IMR-90 (cell line): ENCODE data around the gene SVOPL. TPM values are rescaled to one million over a fixed set of nuclear protein-coding genes. Genes with fewer than 3 reads are reported as not detected.

Experiments used
- ATAC-seq: fragments of 200-7000 bp; cut with Tn5 transposase; 2 replicates; pipeline ENCODE4 v1.9.1; 2020; ENCODE audit warnings: low read depth, mild to moderate bottlenecking, moderate library complexity
- BruUV-seq: library from RNA; stranded (reverse); fragments of 400-500 nt; replicated peaks from 2 replicates; lab custom pipeline; 2021; lab: Mats Ljungman, UMichigan
- CTCF ChIA-PET: fragments of 300-600 bp; formaldehyde crosslinking; extraction: SDS; loops from one replicate; lab custom pipeline; 2021; ENCODE audit warnings: antibody characterized with exemption; lab: Yijun Ruan, JAX
- POLR2A ChIA-PET: fragments of 300-600 bp; sonication (Branson Sonifier 250); formaldehyde crosslinking; loops from one replicate; lab custom pipeline; 2022; ENCODE audit warnings: antibody characterized with exemption; ENCODE audit not compliant: unreplicated experiment; lab: Charles Lee
- DNase-seq: peaks from one replicate; pipeline ENCODE4 v3.0.0; 2013
- H2AFZ ChIP-seq: replicated peaks from 2 replicates; pipeline ENCODE3; 2013; ENCODE audit warnings: low read length, mild to moderate bottlenecking; ENCODE audit not compliant: poor library complexity
- H2AK5ac ChIP-seq: 2 replicates; pipeline ENCODE4 v1.6.1; 2013; ENCODE audit warnings: low read depth, low read length, inconsistent platforms
- H2AK9ac ChIP-seq: replicated peaks from 2 replicates; pipeline ENCODE3; 2013; ENCODE audit warnings: mild to moderate bottlenecking, low read depth, low read length, moderate library complexity; ENCODE audit not compliant: poor library complexity
- H2BK120ac ChIP-seq: 2 replicates; pipeline ENCODE4 v1.6.1; 2013; ENCODE audit warnings: low read depth, low read length, inconsistent platforms
- H2BK15ac ChIP-seq: 3 replicates; pipeline ENCODE4 v1.6.1; 2013; ENCODE audit warnings: low read depth, low read length, inconsistent platforms
- H2BK20ac ChIP-seq: 2 replicates; pipeline ENCODE4 v1.6.1; 2013; ENCODE audit warnings: low read depth, mild to moderate bottlenecking, inconsistent platforms, low read length, moderate library complexity
- H2BK5ac ChIP-seq: 2 replicates; pipeline ENCODE4 v1.6.1; 2013; ENCODE audit warnings: mild to moderate bottlenecking, low read depth, low read length, inconsistent platforms; ENCODE audit not compliant: poor library complexity, severe bottlenecking
- H3K14ac ChIP-seq: replicated peaks from 2 replicates; pipeline ENCODE4 v1.6.1; 2013; ENCODE audit warnings: low read depth, low read length, inconsistent platforms
- H3K18ac ChIP-seq: 2 replicates; pipeline ENCODE4 v1.6.1; 2013; ENCODE audit warnings: low read depth, low read length, control low read depth
- H3K23ac ChIP-seq: 2 replicates; pipeline ENCODE4 v1.6.1; 2013; ENCODE audit warnings: low read depth, low read length, inconsistent platforms
- H3K27ac ChIP-seq: 2 replicates; pipeline ENCODE4 v1.5.1; 2013; ENCODE audit warnings: mild to moderate bottlenecking, control low read depth, low read length; ENCODE audit not compliant: insufficient read depth
- H3K27me3 ChIP-seq: 2 replicates; pipeline ENCODE4 v1.6.1; 2013; ENCODE audit warnings: low read length; ENCODE audit not compliant: control insufficient read depth, insufficient read depth
- H3K36me3 ChIP-seq: 2 replicates; pipeline ENCODE4 v1.6.1; 2013; ENCODE audit warnings: low read length, mixed read lengths; ENCODE audit not compliant: control insufficient read depth, insufficient read depth
- H3K4ac ChIP-seq: 2 replicates; pipeline ENCODE4 v1.6.1; 2013; ENCODE audit warnings: low read depth, low read length, inconsistent platforms
- H3K4me1 ChIP-seq: 2 replicates; pipeline ENCODE4 v1.6.1; 2013; ENCODE audit warnings: low read length, mixed read lengths; ENCODE audit not compliant: control insufficient read depth, insufficient read depth
- H3K4me2 ChIP-seq: 2 replicates; pipeline ENCODE4 v1.6.1; 2013; ENCODE audit warnings: low read depth, mild to moderate bottlenecking, control low read depth, low read length, moderate library complexity
- H3K4me3 ChIP-seq: 2 replicates; pipeline ENCODE4 v1.5.1; 2013; ENCODE audit warnings: low read depth, mild to moderate bottlenecking, control low read depth, low read length, moderate library complexity; ENCODE audit not compliant: insufficient read depth
- H3K56ac ChIP-seq: 2 replicates; pipeline ENCODE4 v1.6.1; 2013; ENCODE audit warnings: low read length, inconsistent platforms; ENCODE audit not compliant: insufficient read depth; ENCODE audit errors: extremely low read depth
- H3K79me1 ChIP-seq, 2 experiments: 2 replicates each; pipeline ENCODE4 v1.6.1; 2013; ENCODE audit warnings: low read length in 2 of 2, inconsistent platforms in 1 of 2, low read depth in 1 of 2
- H3K9ac ChIP-seq: 2 replicates; pipeline ENCODE4 v1.6.1; 2013; ENCODE audit warnings: low read depth, low read length, control low read depth
- H3K9me1 ChIP-seq: 2 replicates; pipeline ENCODE4 v1.6.1; 2013; ENCODE audit warnings: low read length, inconsistent platforms; ENCODE audit not compliant: insufficient read depth
- H3K9me3 ChIP-seq: 2 replicates; pipeline ENCODE4 v1.6.1; 2013; ENCODE audit warnings: low read length; ENCODE audit not compliant: control insufficient read depth, insufficient read depth
- H4K20me1 ChIP-seq: 2 replicates; pipeline ENCODE4 v1.6.1; 2013; ENCODE audit warnings: low read length, inconsistent platforms; ENCODE audit not compliant: insufficient read depth
- H4K5ac ChIP-seq: 2 replicates; pipeline ENCODE4 v1.6.1; 2013; ENCODE audit warnings: mild to moderate bottlenecking, low read depth, low read length, control low read depth
- H4K8ac ChIP-seq, 2 experiments: 2 replicates each; pipeline ENCODE4 v1.6.1; 2013; ENCODE audit warnings: low read depth in 2 of 2, low read length in 2 of 2, control low read depth in 1 of 2, inconsistent platforms in 1 of 2
- H4K91ac ChIP-seq: 2 replicates; pipeline ENCODE4 v1.6.1; 2013; ENCODE audit warnings: low read depth, low read length, inconsistent platforms; ENCODE audit not compliant: insufficient read depth
- BHLHE40 ChIP-seq: fragments of 150-350 bp; IDR thresholded peaks from 2 replicates; pipeline ENCODE4 v1.6.1; 2016; ENCODE audit warnings: mild to moderate bottlenecking, low read depth, low read length
- CEBPB ChIP-seq: IDR thresholded peaks from 2 replicates; pipeline ENCODE4 v1.6.1; 2012; ENCODE audit warnings: low read depth, low read length, improper control_type of control experiment
- CHD1 ChIP-seq: IDR thresholded peaks from 2 replicates; pipeline ENCODE4 v1.6.1; 2012; ENCODE audit warnings: low read depth, low read length, improper control_type of control experiment
- CTCF ChIP-seq: conservative IDR thresholded peaks from 2 replicates; pipeline ENCODE4 v1.5.1; 2012; ENCODE audit warnings: mild to moderate bottlenecking, low read depth, low read length, improper control_type of control experiment
- FOS ChIP-seq: fragments of 150-350 bp; IDR thresholded peaks from 2 replicates; pipeline ENCODE4 v1.6.1; 2016; ENCODE audit warnings: low read depth, low read length
- MAFK ChIP-seq: IDR thresholded peaks from 2 replicates; pipeline ENCODE4 v1.6.1; 2012; ENCODE audit warnings: low read depth, low read length, improper control_type of control experiment
- MAZ ChIP-seq: IDR thresholded peaks from 2 replicates; pipeline ENCODE4 v1.6.1; 2012; ENCODE audit warnings: low read depth, mild to moderate bottlenecking, low read length, improper control_type of control experiment, moderate library complexity, borderline replicate concordance
- NFE2L2 ChIP-seq: fragments of 150-350 bp; IDR thresholded peaks from 2 replicates; pipeline ENCODE4 v1.6.1; 2016; ENCODE audit warnings: low read depth, mild to moderate bottlenecking, low read length
- POLR2A ChIP-seq: IDR thresholded peaks from 2 replicates; pipeline ENCODE4 v1.6.1; 2012; ENCODE audit warnings: mild to moderate bottlenecking, low read depth, low read length
- RAD21 ChIP-seq: IDR thresholded peaks from 2 replicates; pipeline ENCODE4 v1.6.1; 2012; ENCODE audit warnings: low read length, improper control_type of control experiment
- RCOR1 ChIP-seq: IDR thresholded peaks from 2 replicates; pipeline ENCODE4 v1.6.1; 2012; ENCODE audit warnings: mild to moderate bottlenecking, low read length, improper control_type of control experiment; ENCODE audit not compliant: insufficient replicate concordance
- RFX5 ChIP-seq: IDR thresholded peaks from 2 replicates; pipeline ENCODE4 v1.8.0; 2012; ENCODE audit warnings: low read depth, mild to moderate bottlenecking, low read length, moderate library complexity
- SMC3 ChIP-seq: fragments of 150-350 bp; IDR thresholded peaks from 2 replicates; pipeline ENCODE4 v1.6.1; 2016; ENCODE audit warnings: low read depth, mild to moderate bottlenecking, antibody characterized with exemption, low read length, moderate library complexity
- USF2 ChIP-seq: fragments of 150-350 bp; IDR thresholded peaks from 2 replicates; pipeline ENCODE4 v1.6.1; 2017; ENCODE audit warnings: mild to moderate bottlenecking, antibody characterized with exemption, low read length, low read depth
- WGBS, 2 experiments: methylation state at CpG; one replicate each; pipeline versions ENCODE4 v1.1.5 to v1.1.7; 2013; ENCODE audit warnings: missing lambda C conversion rate in 2 of 2; ENCODE audit not compliant: insufficient read length in 1 of 2; ENCODE audit errors: extremely low coverage in 2 of 2; 5-methylcytosine and 5-hydroxymethylcytosine counted together
- dilution Hi-C: fragments of 300-500 bp; cut with HindIII; formaldehyde crosslinking; loops from one replicate; pipeline ENCODE4 v1.14.3; 2018; ENCODE audit warnings: low sequenced_read_pairs; ENCODE audit not compliant: unreplicated experiment
- in situ Hi-C: fragments of 300-500 bp; cut with MboI; formaldehyde crosslinking; loops from 3 replicates; pipeline ENCODE4 v1.14.3; 2019; ENCODE audit warnings: low sequenced_read_pairs, inconsistent platforms, mixed read lengths
- intact Hi-C: fragments of 100-400 bp; cut with micrococcal nuclease; formaldehyde crosslinking; loops from 2 replicates; pipeline ENCODE4 v1.10.0; 2022
- polyA plus RNA-seq, 3 experiments: library from polyadenylated mRNA; depleted of rRNA; stranded (reverse); fragments of >200 nt; gene quantifications; 2 replicates each; pipeline ENCODE4 v1.2.3, GENCODE V29; 2012; ENCODE audit warnings: low replicate concordance in 1 of 3
- total RNA-seq: library from RNA; depleted of rRNA; stranded (reverse); fragments of >200 nt; gene quantifications from 2 replicates; pipeline ENCODE4 v1.2.3, GENCODE V29; 2012
- TF ChIP-seq, protein P1 (sequence below): fragments of 150-350 bp; IDR thresholded peaks from 2 replicates; pipeline ENCODE4 v1.6.1; 2016; ENCODE audit warnings: low read depth, mild to moderate bottlenecking, low read length, moderate library complexity, borderline replicate concordance

Gene SVOPL
- total and polyA plus RNA-seq, 2 of the 4 experiments (the other 2 are of a cell fraction) = not detected

DNA sequence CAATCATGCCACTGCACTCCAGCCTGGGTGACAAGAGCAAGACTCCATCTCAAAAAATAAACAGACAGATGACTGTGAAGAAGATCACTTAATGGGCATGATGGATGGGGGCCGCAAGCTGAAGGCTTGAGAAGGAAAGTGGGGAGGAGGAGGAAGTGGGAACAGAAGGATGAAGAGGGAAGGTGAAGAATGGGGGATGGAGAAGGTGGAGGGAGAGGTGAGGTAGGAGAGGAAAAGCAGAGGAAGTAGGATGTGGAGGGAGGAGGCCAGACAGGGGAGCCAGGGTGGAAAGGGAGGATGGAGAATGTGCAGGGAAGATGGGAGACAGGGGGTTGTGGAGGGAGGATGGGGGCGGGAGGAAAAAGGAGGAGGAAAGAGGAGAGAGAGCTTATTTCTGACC, 68.8 kb downstream of the SVOPL start:
- no peak overlapping the region for H2BK20ac ChIP-seq
- no peaks in the 10 kb centered on the region for H3K27me3 ChIP-seq
- H3K56ac ChIP-seq = no peak overlapping the region
- H3K27ac ChIP-seq = no peak overlapping the region
- no peak overlapping the region for H4K5ac ChIP-seq
- H3K4ac ChIP-seq = no peak overlapping the region
- TF ChIP-seq RCOR1 = no peak
- TF ChIP-seq FOS = no peak
- no peak for TF ChIP-seq POLR2A
- no peak for TF ChIP-seq NFE2L2
- no peak for TF ChIP-seq SMC3
- no peak for TF ChIP-seq CEBPB
- no peak for TF ChIP-seq BHLHE40
- TF ChIP-seq USF2 = no peak
- no peak for TF ChIP-seq CTCF
- no peak for TF ChIP-seq MAZ
- no peak for TF ChIP-seq MAFK
- no peak for TF ChIP-seq CHD1
- TF ChIP-seq, protein P1, sequence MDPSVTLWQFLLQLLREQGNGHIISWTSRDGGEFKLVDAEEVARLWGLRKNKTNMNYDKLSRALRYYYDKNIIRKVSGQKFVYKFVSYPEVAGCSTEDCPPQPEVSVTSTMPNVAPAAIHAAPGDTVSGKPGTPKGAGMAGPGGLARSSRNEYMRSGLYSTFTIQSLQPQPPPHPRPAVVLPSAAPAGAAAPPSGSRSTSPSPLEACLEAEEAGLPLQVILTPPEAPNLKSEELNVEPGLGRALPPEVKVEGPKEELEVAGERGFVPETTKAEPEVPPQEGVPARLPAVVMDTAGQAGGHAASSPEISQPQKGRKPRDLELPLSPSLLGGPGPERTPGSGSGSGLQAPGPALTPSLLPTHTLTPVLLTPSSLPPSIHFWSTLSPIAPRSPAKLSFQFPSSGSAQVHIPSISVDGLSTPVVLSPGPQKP = no peak
- TF ChIP-seq RAD21 = no peak
- TF ChIP-seq RFX5 = no peak
- H3K4me2 ChIP-seq = no peak overlapping the region
- H3K9ac ChIP-seq = no peak overlapping the region
- no peak overlapping the region for H2AK9ac ChIP-seq
- H2BK5ac ChIP-seq = no peak overlapping the region
- H3K4me1 ChIP-seq = no peaks in the 10 kb centered on the region
- no peak overlapping the region for H2BK120ac ChIP-seq
- no peak overlapping the region for H2AFZ ChIP-seq
- no peak overlapping the region for H3K4me3 ChIP-seq
- in situ Hi-C loops = no loop called here
- H2BK15ac ChIP-seq = no peak overlapping the region
- CTCF ChIA-PET = no interaction called here
- intact Hi-C loops = no loop called here
- H4K91ac ChIP-seq = no peak overlapping the region
- H3K23ac ChIP-seq = no peak overlapping the region
- peaks cover 4% of the 10 kb centered on the region; the same call in 1 of the 2 replicates for H3K9me3 ChIP-seq
- ATAC-seq = no peak
- BruUV-seq = no TSS peak
- H4K20me1 ChIP-seq = no peaks in the 10 kb centered on the region
- no peak overlapping the region for H4K8ac ChIP-seq
- H3K14ac ChIP-seq = no peak overlapping the region
- WGBS, 2 experiments = 50% methylated on average over 1 of the region's 2 CpGs; no CpG with 5 or more reads in 1 of the 2 experiments
- POLR2A ChIA-PET = no interaction called here
- no peak for DNase-seq
- H3K79me1 ChIP-seq = no peaks in the 10 kb centered on the region
- no peak overlapping the region for H2AK5ac ChIP-seq
- H3K9me1 ChIP-seq = no peaks in the 10 kb centered on the region
- no peaks in the 10 kb centered on the region for H3K36me3 ChIP-seq
- dilution Hi-C loops = no loop called here
- no peak overlapping the region for H3K18ac ChIP-seq
